ENCODE results near the gene ATP2B1.
A peak's percentile ranks its signal among the peaks of the same experiment; 100 is the strongest.
"Not testable (repeated sequence)": the region's sequence is repeated elsewhere in the genome, so short reads cannot be mapped to it uniquely, and the experiment has no call there.

Gene ATP2B1

GRCh38 chr12:89708565-89709156 is at the start of gene ATP2B1:
Gene ATP2B1, minus strand, starts transcription at chr12:89708838. Its CDS starts 52,952 bp downstream, at chr12:89655886.
- DNase-seq (ENCODE audit: low read depth in 2 of 2): peak; percentile 80 to 92
- peak within 1 kb of the TSS; percentile 84 to 91 for H3K4me3 ChIP-seq (replicated peaks in 1 of 2; ENCODE audit: low read depth in 2 of 2, low read length in 2 of 2)
- TF ChIP-seq, protein P1, sequence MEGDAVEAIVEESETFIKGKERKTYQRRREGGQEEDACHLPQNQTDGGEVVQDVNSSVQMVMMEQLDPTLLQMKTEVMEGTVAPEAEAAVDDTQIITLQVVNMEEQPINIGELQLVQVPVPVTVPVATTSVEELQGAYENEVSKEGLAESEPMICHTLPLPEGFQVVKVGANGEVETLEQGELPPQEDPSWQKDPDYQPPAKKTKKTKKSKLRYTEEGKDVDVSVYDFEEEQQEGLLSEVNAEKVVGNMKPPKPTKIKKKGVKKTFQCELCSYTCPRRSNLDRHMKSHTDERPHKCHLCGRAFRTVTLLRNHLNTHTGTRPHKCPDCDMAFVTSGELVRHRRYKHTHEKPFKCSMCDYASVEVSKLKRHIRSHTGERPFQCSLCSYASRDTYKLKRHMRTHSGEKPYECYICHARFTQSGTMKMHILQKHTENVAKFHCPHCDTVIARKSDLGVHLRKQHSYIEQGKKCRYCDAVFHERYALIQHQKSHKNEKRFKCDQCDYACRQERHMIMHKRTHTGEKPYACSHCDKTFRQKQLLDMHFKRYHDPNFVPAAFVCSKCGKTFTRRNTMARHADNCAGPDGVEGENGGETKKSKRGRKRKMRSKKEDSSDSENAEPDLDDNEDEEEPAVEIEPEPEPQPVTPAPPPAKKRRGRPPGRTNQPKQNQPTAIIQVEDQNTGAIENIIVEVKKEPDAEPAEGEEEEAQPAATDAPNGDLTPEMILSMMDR (IDR thresholded peaks at IDR 0.05; ENCODE audit: low read depth, low read length): peak; percentile 7

DNA sequence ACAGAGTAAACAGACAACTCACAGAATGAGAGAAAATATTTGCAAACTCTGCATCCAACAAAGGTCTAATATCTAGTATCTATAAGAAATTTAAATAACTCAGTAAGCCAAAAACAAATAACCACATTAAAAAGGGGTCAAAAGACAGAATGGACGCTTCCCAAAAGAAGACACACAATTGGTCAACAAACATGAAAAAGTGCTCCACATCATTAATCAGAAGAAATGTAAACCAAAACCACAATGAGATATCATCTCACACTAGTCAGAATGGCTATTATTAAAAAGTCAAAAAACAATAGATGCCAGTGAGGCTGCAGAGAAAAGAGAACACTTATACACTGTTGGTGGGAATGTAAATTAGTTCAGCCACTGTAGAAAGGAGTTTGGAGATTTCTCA is 49.3 kb upstream of the ATP2B1 start:
- H3K4me3 ChIP-seq (replicated peaks in 1 of 2; ENCODE audit: low read depth in 2 of 2, low read length in 2 of 2): not testable (repeated sequence)
- DNase-seq (ENCODE audit: low read depth in 2 of 2): peak in 1 of 2 donors; percentile 18

DNA sequence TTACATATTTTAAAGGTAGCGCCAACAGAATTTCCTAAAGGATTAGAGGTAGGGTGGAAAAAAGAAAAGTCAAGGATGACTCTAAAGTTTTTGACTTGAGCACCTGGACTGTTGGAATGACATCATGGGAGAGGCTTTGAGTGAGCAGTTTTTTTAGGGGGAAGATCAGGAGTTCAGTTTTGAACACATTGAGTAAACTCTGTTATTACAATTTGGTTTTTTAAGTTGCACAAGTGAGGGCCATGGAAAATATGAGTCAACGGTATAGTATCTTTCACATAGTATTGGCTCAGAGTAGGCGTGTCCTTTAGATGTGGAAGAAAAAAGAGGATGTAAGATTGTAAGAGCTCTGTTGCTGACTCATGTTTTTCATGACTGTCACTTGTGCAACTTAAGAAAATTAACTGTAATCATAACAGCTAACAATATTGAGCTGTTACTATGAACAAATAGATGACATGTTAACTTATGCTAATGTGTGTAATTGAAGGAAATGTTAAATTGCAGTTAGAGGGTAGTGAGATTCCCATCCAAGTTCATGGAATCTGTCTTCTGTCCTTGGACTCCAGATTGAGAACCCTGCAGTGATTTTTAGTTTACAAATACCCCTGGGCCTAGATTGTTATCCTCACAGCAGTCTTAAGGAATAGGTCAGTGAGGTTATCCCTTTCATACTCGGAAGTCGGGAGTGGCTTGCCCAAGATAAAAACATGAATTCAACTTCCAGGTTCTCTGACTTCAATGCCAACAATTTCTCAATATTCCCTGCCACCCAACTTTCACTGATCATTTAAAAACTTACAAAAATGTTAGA is 48.2 kb upstream of the ATP2B1 start:
- H3K4me3 ChIP-seq (replicated peaks in 1 of 2; ENCODE audit: low read depth in 2 of 2, low read length in 2 of 2): no peak overlapping the region
- TF ChIP-seq, protein P1 (IDR thresholded peaks at IDR 0.05; ENCODE audit: low read depth, low read length): no peak
- DNase-seq (ENCODE audit: low read depth in 2 of 2): peak; percentile 99 to 100

DNA sequence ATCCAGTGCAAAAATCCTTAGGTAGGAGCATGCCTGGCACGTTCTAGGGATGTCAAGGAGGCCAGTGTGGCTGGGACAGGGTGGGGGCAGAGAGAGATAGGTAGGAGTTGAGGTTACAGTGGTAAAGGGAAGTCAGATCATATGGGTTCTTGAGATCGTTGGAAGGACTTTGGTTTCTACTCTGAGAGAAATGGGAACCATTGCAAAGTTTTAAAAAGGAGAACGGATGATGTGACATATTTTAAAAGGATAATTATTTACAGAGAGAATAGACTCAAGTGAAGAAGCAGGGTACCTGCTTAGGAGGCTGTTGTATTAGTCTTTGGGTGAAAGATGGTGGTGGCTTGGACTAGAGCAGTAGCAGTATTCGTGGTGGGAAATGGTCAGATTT is 47.6 kb upstream of the ATP2B1 start:
- H3K4me3 ChIP-seq (replicated peaks in 1 of 2; ENCODE audit: low read depth in 2 of 2, low read length in 2 of 2): no peak overlapping the region
- TF ChIP-seq, protein P1 (IDR thresholded peaks at IDR 0.05; ENCODE audit: low read depth, low read length): no peak
- DNase-seq (ENCODE audit: low read depth in 2 of 2): no peak

- no peak for DNase-seq (ENCODE audit: low read depth in 2 of 2)
- no peak overlapping the region for H3K4me3 ChIP-seq (replicated peaks in 1 of 2; ENCODE audit: low read depth in 2 of 2, low read length in 2 of 2)
- TF ChIP-seq, protein P1 (IDR thresholded peaks at IDR 0.05; ENCODE audit: low read depth, low read length): no peak
Measured at GRCh38 chr12:89753997-89754396, 45.4 kb upstream of the ATP2B1 start.

DNA sequence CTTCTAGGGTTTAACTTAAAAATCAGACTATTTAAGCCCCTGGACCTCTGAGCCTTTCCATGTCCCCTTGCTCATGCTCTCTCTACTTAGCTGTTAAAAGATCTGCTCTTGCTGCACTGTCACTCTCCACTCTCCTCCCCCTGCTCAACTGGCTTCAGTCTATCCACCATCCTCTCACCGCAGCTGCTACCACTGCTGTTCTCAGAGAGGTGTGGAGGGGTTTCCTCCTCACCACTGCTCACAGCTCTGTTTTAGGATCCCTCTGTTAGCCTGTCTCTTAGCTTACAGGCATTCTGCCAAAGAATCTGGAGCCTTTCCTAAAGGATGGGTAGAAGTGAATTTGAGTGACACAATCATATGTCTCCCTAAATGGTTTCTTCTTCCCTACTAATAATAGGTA is 43.7 kb upstream of the ATP2B1 start:
- TF ChIP-seq, protein P1 (IDR thresholded peaks at IDR 0.05; ENCODE audit: low read depth, low read length): no peak

More for the DNA sequence above, 43.7 kb upstream of the ATP2B1 start:
- DNase-seq (ENCODE audit: low read depth in 2 of 2): no peak
- no peak overlapping the region for H3K4me3 ChIP-seq (replicated peaks in 1 of 2; ENCODE audit: low read depth in 2 of 2, low read length in 2 of 2)

All from cardiac fibroblast (primary cell).